Loucy (cell line): ENCODE data around the gene GNAT1.

Source experiments
- H2AFZ ChIP-seq: fragments of 200-600 bp; sonication (generic); 2 replicates; pipeline ENCODE4 v1.6.0; 2016; ENCODE audit warnings: antibody characterized with exemption, mild to moderate bottlenecking, low read length, moderate library complexity
- H3F3A ChIP-seq: fragments of 200-600 bp; 2 replicates; pipeline ENCODE4 v1.6.0; 2016; ENCODE audit warnings: antibody characterized with exemption, low read depth, mild to moderate bottlenecking
- H3K27me3 ChIP-seq: fragments of 200-600 bp; sonication (generic); 2 replicates; pipeline ENCODE4 v1.6.1; 2014; ENCODE audit warnings: low read length, mild to moderate bottlenecking; ENCODE audit not compliant: insufficient read depth, poor library complexity, severe bottlenecking
- H3K36me3 ChIP-seq: fragments of 200-600 bp; sonication (generic); 2 replicates; pipeline ENCODE4 v1.6.1; 2016; ENCODE audit warnings: low read length; ENCODE audit not compliant: insufficient read depth
- H3K4me1 ChIP-seq: fragments of 200-600 bp; sonication (generic); 2 replicates; pipeline ENCODE4 v1.5.1; 2014; ENCODE audit warnings: low read length, mild to moderate bottlenecking; ENCODE audit not compliant: insufficient read depth, poor library complexity, severe bottlenecking
- H3K4me2 ChIP-seq: fragments of 200-600 bp; sonication (generic); 2 replicates; pipeline ENCODE4 v1.6.0; 2014; ENCODE audit warnings: antibody characterized with exemption, low read length, low read depth, mild to moderate bottlenecking; ENCODE audit not compliant: poor library complexity, severe bottlenecking
- H3K4me3 ChIP-seq: fragments of 200-600 bp; sonication (generic); 2 replicates; pipeline ENCODE4 v1.5.1; 2014; ENCODE audit warnings: low read length, mild to moderate bottlenecking, mixed read lengths; ENCODE audit not compliant: poor library complexity, severe bottlenecking
- H3K79me2 ChIP-seq: fragments of 200-600 bp; sonication (generic); 2 replicates; pipeline ENCODE4 v1.6.1; 2014; ENCODE audit warnings: low read length; ENCODE audit not compliant: insufficient read depth
- H3K9ac ChIP-seq: fragments of 200-600 bp; sonication (generic); 2 replicates; pipeline ENCODE4 v1.6.0; 2014; ENCODE audit warnings: mild to moderate bottlenecking, low read depth, low read length, moderate library complexity; ENCODE audit not compliant: poor library complexity, severe bottlenecking
- H3K9me2 ChIP-seq: fragments of 200-600 bp; sonication (generic); replicated peaks from 2 replicates; pipeline ENCODE4 v1.6.1; 2016; ENCODE audit warnings: low read depth, low read length, mixed read lengths
- H3K9me3 ChIP-seq: fragments of 200-600 bp; sonication (generic); 2 replicates; pipeline ENCODE4 v1.6.1; 2014; ENCODE audit warnings: mild to moderate bottlenecking, antibody characterized with exemption, low read length, low read depth; ENCODE audit not compliant: insufficient read depth
- H4K20me1 ChIP-seq: fragments of 200-600 bp; sonication (generic); 2 replicates; pipeline ENCODE4 v1.6.0; 2014; ENCODE audit warnings: antibody characterized with exemption, low read length, mild to moderate bottlenecking; ENCODE audit not compliant: insufficient read depth, poor library complexity, severe bottlenecking
- EZH2phosphoT487 ChIP-seq: fragments of 200-600 bp; IDR thresholded peaks from 2 replicates; pipeline ENCODE4 v1.6.1; 2018; ENCODE audit warnings: antibody characterized with exemption, mild to moderate bottlenecking, moderate library complexity, borderline replicate concordance
- TF ChIP-seq, protein P1 (sequence below): fragments of 200-600 bp; sonication (generic); conservative IDR thresholded peaks from 2 replicates; pipeline ENCODE4 v1.5.1; 2014; ENCODE audit warnings: mild to moderate bottlenecking, antibody characterized with exemption, low read length

The GNAT1 gene

DNA sequence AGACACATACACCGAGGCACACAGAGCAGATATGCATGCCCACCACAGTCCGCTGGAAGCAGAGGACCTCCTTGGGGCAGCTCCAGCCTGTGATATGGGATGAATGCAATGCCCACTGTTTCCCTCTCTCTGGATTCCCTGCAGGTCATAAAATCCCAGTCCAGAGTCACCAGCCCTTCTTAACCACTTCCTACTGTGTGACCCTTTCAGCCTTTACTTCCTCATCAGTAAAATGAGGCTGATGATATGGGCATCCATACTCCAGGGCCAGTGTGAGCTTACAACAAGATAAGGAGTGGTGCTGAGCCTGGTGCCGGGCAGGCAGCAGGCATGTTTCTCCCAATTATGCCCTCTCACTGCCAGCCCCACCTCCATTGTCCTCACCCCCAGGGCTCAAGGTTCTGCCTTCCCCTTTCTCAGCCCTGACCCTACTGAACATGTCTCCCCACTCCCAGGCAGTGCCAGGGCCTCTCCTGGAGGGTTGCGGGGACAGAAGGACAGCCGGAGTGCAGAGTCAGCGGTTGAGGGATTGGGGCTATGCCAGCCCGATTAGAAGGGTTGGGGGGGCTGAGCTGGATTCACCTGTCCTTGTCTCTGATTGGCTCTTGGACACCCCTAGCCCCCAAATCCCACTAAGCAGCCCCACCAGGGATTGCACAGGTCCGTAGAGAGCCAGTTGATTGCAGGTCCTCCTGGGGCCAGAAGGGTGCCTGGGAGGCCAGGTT, at the start of gene GNAT1:
TSS of gene GNAT1 (plus strand) at position 675 of the 725 bp plus-strand sequence. CDS start 116 bp downstream, outside the sequence.
- Histone ChIP-seq H3F3A (no peaks in the 10 kb centered on the region), H3K9ac (no peak within 1 kb of the TSS), H3K4me3 (no peak within 1 kb of the TSS), H3K4me1 (no peaks in the 10 kb centered on the region), H3K4me2 (no peak within 1 kb of the TSS), H2AFZ (no peak within 1 kb of the TSS), H3K79me2 (no peaks in the 10 kb centered on the region), H3K9me2 (no peaks in the 10 kb centered on the region), H3K9me3 (no peaks in the 10 kb centered on the region), H3K36me3 (no peaks in the 10 kb centered on the region), H3K27me3 (no peaks in the 10 kb centered on the region), H4K20me1 (no peaks in the 10 kb centered on the region)
- TF ChIP-seq, protein P1, sequence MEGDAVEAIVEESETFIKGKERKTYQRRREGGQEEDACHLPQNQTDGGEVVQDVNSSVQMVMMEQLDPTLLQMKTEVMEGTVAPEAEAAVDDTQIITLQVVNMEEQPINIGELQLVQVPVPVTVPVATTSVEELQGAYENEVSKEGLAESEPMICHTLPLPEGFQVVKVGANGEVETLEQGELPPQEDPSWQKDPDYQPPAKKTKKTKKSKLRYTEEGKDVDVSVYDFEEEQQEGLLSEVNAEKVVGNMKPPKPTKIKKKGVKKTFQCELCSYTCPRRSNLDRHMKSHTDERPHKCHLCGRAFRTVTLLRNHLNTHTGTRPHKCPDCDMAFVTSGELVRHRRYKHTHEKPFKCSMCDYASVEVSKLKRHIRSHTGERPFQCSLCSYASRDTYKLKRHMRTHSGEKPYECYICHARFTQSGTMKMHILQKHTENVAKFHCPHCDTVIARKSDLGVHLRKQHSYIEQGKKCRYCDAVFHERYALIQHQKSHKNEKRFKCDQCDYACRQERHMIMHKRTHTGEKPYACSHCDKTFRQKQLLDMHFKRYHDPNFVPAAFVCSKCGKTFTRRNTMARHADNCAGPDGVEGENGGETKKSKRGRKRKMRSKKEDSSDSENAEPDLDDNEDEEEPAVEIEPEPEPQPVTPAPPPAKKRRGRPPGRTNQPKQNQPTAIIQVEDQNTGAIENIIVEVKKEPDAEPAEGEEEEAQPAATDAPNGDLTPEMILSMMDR: no peak
- TF ChIP-seq EZH2phosphoT487: no peak

DNA sequence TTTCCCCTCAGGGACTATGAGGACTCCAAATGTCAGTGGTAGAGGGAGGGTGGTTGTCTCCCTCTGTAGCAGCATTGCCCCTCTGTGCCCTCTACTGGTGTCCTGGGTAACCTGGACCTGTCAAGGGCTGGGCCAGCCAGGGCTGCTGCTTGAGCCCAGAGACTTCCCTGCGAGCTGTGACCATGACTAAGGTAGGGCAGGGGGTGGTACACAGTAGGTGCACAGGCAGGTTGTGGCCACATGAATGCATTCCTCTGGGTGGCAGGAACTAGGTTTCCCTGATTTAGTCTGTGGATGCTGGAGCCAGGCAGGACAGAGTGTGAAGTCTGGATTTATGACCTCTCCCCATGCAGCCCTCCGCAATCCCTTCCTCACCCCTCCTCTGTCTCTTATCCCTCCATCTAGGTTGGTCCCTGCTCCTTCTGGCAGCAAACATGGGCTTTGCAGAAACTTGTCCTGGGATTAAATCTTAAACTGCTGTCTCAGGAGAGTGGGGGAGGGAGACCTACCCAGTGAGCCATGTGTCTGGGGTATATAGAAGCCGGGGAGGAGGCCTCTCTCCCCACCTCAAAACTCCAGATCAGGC, 45.0 kb upstream of the GNAT1 start:
- H3K9ac ChIP-seq: no peak overlapping the region
- H3K4me2 ChIP-seq: no peak overlapping the region
- TF ChIP-seq, protein P1: peak; percentile 38
- no peak for TF ChIP-seq EZH2phosphoT487
- no peaks in the 10 kb centered on the region for H3K36me3 ChIP-seq
- H3K27me3 ChIP-seq: no peaks in the 10 kb centered on the region
- no peak overlapping the region for H2AFZ ChIP-seq
- H3K79me2 ChIP-seq: no peaks in the 10 kb centered on the region
- H3F3A ChIP-seq: no peaks in the 10 kb centered on the region
- H3K4me1 ChIP-seq: no peaks in the 10 kb centered on the region
- no peaks in the 10 kb centered on the region for H3K9me3 ChIP-seq
- H3K9me2 ChIP-seq: no peaks in the 10 kb centered on the region
- no peak overlapping the region for H3K4me3 ChIP-seq
- H4K20me1 ChIP-seq: no peaks in the 10 kb centered on the region

DNA sequence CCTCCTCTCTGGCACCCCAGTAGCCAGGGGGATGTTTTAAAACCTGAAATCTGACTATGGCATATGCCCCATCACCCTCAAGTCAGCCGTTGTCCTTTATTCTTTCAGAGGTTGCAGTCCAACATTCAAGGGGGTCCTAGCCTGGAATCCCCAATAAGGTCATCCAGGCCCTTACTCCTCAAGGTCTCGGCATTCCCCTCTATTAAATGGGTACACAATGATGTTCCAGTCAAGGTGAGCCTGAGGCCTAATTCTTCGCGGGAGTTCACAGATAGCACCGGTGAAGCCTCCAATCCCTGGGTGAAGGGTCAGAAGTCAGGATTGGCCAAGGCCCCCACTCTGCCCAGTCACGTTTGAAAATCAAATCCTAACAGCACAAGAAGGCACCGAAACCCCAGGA, 44.4 kb upstream of the GNAT1 start:
- Histone ChIP-seq H3K9ac (no peak overlapping the region), H3F3A (no peaks in the 10 kb centered on the region), H3K4me2 (no peak overlapping the region), H3K4me3 (no peak overlapping the region), H3K4me1 (no peaks in the 10 kb centered on the region), H3K36me3 (no peaks in the 10 kb centered on the region), H3K27me3 (no peaks in the 10 kb centered on the region), H3K9me3 (no peaks in the 10 kb centered on the region), H3K9me2 (no peaks in the 10 kb centered on the region), H4K20me1 (no peaks in the 10 kb centered on the region), H3K79me2 (no peaks in the 10 kb centered on the region), H2AFZ (no peak overlapping the region)
- no peak for TF ChIP-seq EZH2phosphoT487

DNA sequence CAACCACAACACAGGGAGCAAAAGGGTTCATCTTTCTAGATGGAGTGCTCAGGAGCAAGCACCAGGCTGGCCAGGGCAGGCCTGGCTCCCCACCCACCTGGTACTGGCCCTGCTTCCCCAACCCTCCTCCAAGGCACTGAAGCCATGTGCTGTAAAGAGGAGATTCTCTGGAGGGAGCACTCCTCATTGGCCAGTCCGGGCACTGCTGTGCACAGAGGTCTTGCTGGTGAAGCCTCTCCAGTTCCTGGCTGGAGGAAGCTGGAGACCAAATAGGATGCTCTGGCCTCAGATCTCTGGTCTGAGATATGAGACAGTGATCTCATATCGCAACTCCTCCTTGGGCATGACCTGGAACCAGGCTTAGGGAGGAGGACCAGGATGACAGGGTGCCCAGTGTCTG, 44.0 kb upstream of the GNAT1 start:
- Histone ChIP-seq H3K4me1 (no peaks in the 10 kb centered on the region), H3K9ac (no peak overlapping the region), H3K4me2 (no peak overlapping the region), H3K4me3 (no peak overlapping the region), H4K20me1 (no peaks in the 10 kb centered on the region), H3K27me3 (no peaks in the 10 kb centered on the region), H3F3A (no peaks in the 10 kb centered on the region), H3K36me3 (no peaks in the 10 kb centered on the region), H3K9me2 (no peaks in the 10 kb centered on the region), H2AFZ (no peak overlapping the region), H3K79me2 (no peaks in the 10 kb centered on the region), H3K9me3 (no peaks in the 10 kb centered on the region)
- no peak for TF ChIP-seq EZH2phosphoT487
- TF ChIP-seq, protein P1: no peak
